HPDE6-E6E7 (cell line): ENCODE results near the gene LYRM1.
"Not testable (repeated sequence)": the region's sequence is repeated elsewhere in the genome, so short reads cannot be mapped to it uniquely, and the experiment has no call there.

Experiments used
- DNase-seq: peaks from one replicate; pipeline ENCODE4 v3.0.0; 2011; ENCODE audit warnings: missing footprints; ENCODE audit errors: extremely low spot score

The LYRM1 gene

GRCh38 chr16:20901436-20902112, 1.0 kb downstream of the LYRM1 start:
- peak; percentile 49 for DNase-seq

- DNase-seq = no peak
Measured at GRCh38 chr16:20902426-20902825, 1.9 kb downstream of the LYRM1 start.

- DNase-seq = no peak
Measured at GRCh38 chr16:20903116-20903898, 2.7 kb downstream of the LYRM1 start.

- DNase-seq = no peak
Measured at GRCh38 chr16:20903899-20904506, 3.4 kb downstream of the LYRM1 start.

GRCh38 chr16:20904507-20905081, 4.0 kb downstream of the LYRM1 start:
- peak; percentile 39 for DNase-seq

GRCh38 chr16:20905576-20905975, 5.0 kb downstream of the LYRM1 start:
- no peak for DNase-seq

GRCh38 chr16:20906341-20907255, 6.0 kb downstream of the LYRM1 start:
- no peak for DNase-seq

- DNase-seq = peak; percentile 71
Measured at GRCh38 chr16:20910781-20911321, 10.3 kb downstream of the LYRM1 start.

- DNase-seq = peak; percentile 42
Measured at GRCh38 chr16:20911361-20911760, 10.8 kb downstream of the LYRM1 start.

GRCh38 chr16:20916289-20916688, 15.7 kb downstream of the LYRM1 start:
- no peak for DNase-seq

GRCh38 chr16:20916942-20917341, 16.4 kb downstream of the LYRM1 start:
- no peak for DNase-seq

GRCh38 chr16:20918486-20919239, 18.1 kb downstream of the LYRM1 start:
- DNase-seq = no peak

- DNase-seq = no peak
Measured at GRCh38 chr16:20920091-20920490, 19.5 kb downstream of the LYRM1 start.

- no peak for DNase-seq
Measured at GRCh38 chr16:20920799-20921198, 20.2 kb downstream of the LYRM1 start.

GRCh38 chr16:20923876-20924275, 23.3 kb downstream of the LYRM1 start:
- no peak for DNase-seq

- DNase-seq = no peak
Measured at GRCh38 chr16:20925751-20926150, 25.2 kb downstream of the LYRM1 start.

- DNase-seq = no peak
Measured at GRCh38 chr16:20928774-20929411, 28.3 kb downstream of the LYRM1 start.

GRCh38 chr16:20929676-20930364, 29.2 kb downstream of the LYRM1 start:
- DNase-seq = not testable (repeated sequence)

GRCh38 chr16:20930365-20930690, 29.8 kb downstream of the LYRM1 start:
- no peak for DNase-seq
